ENCODE data around the gene PAPPA2. TPM values are rescaled to one million over a fixed set of nuclear protein-coding genes. Genes with fewer than 3 reads are reported as not detected.

Gene PAPPA2
- total and polyA plus RNA-seq, 9 of the 15 experiments (the other 6 are each of a cell fraction or from before 2014, with no cell fraction given), result 0.01 to 0.15 (median 0.05) TPM; not detected in 2

GRCh38 chr1:176879784-176880620 lies 417.0 kb downstream of the PAPPA2 start (continued):
- TF ChIP-seq ZNF639 (CRISPR knock-in tag; conservative IDR thresholded peaks at IDR 0.05 in 1 of 2, IDR thresholded peaks at IDR 0.05 in 1 of 2) (0 out of 4 replicates have a peak, but pooled peaks of 1 of the 2 experiments have one; percentile 38), NR4A1 (CRISPR knock-in tag; IDR thresholded peaks at IDR 0.05) (no peak), NR4A1 (tag; IDR thresholded peaks at IDR 0.05) (peak; percentile 63), HES1 (IDR thresholded peaks at IDR 0.05; ENCODE audit: low read depth) (peak; percentile 62), YY1 (IDR thresholded peaks at IDR 0.05; ENCODE audit: borderline replicate concordance in 1 of 3, control insufficient read depth in 1 of 3, extremely low read depth in 1 of 3, insufficient read depth in 3 of 3, insufficient read length in 1 of 3, insufficient replicate concordance in 2 of 3, low read depth in 1 of 3, low read length in 2 of 3) (peak in 1 of 3 experiments; percentile 29), NCOA2 (IDR thresholded peaks at IDR 0.05; ENCODE audit: partially characterized antibody in 2 of 2) (peak in 1 of 2 experiments; percentile 58), SAP30 (IDR thresholded peaks at IDR 0.05; ENCODE audit: borderline replicate concordance, insufficient read depth, low read depth, low read length, poor library complexity, severe bottlenecking) (no peak), ZMIZ1 (IDR thresholded peaks at IDR 0.05; ENCODE audit: low read depth in 2 of 2, low read length in 2 of 2) (peak in 1 of 2 experiments; percentile 87; a peak in 2 of 4 replicates), ZNF586 (CRISPR knock-in tag; conservative IDR thresholded peaks at IDR 0.05) (no peak), ZNF551 (CRISPR knock-in tag; IDR thresholded peaks at IDR 0.05) (no peak), ZSCAN29 (IDR thresholded peaks at IDR 0.05) (no peak), SMARCC2 (IDR thresholded peaks at IDR 0.05; ENCODE audit: low read depth) (peak; percentile 95), CEBPZ (IDR thresholded peaks at IDR 0.05; ENCODE audit: borderline replicate concordance, low read depth, low read length) (no peak)
